IMR-90 (cell line): ENCODE data around the gene MRC1. TPM values are rescaled to one million over a fixed set of nuclear protein-coding genes. Genes with fewer than 3 reads are reported as not detected.

Source experiments
- ATAC-seq: fragments of 200-7000 bp; cut with Tn5 transposase; 2 replicates; pipeline ENCODE4 v1.9.1; 2020; ENCODE audit warnings: low read depth, mild to moderate bottlenecking, moderate library complexity
- BruUV-seq: library from RNA; stranded (reverse); fragments of 400-500 nt; replicated peaks from 2 replicates; lab custom pipeline; 2021; lab: Mats Ljungman, UMichigan
- CTCF ChIA-PET: fragments of 300-600 bp; formaldehyde crosslinking; extraction: SDS; loops from one replicate; lab custom pipeline; 2021; ENCODE audit warnings: antibody characterized with exemption; lab: Yijun Ruan, JAX
- POLR2A ChIA-PET: fragments of 300-600 bp; sonication (Branson Sonifier 250); formaldehyde crosslinking; loops from one replicate; lab custom pipeline; 2022; ENCODE audit warnings: antibody characterized with exemption; ENCODE audit not compliant: unreplicated experiment; lab: Charles Lee
- DNase-seq: peaks from one replicate; pipeline ENCODE4 v3.0.0; 2013
- H2AFZ ChIP-seq: replicated peaks from 2 replicates; pipeline ENCODE3; 2013; ENCODE audit warnings: low read length, mild to moderate bottlenecking; ENCODE audit not compliant: poor library complexity
- H2AK5ac ChIP-seq: 2 replicates; pipeline ENCODE4 v1.6.1; 2013; ENCODE audit warnings: low read depth, low read length, inconsistent platforms
- H2AK9ac ChIP-seq: replicated peaks from 2 replicates; pipeline ENCODE3; 2013; ENCODE audit warnings: mild to moderate bottlenecking, low read depth, low read length, moderate library complexity; ENCODE audit not compliant: poor library complexity
- H2BK120ac ChIP-seq: 2 replicates; pipeline ENCODE4 v1.6.1; 2013; ENCODE audit warnings: low read depth, low read length, inconsistent platforms
- H2BK15ac ChIP-seq: 3 replicates; pipeline ENCODE4 v1.6.1; 2013; ENCODE audit warnings: low read depth, low read length, inconsistent platforms
- H2BK20ac ChIP-seq: 2 replicates; pipeline ENCODE4 v1.6.1; 2013; ENCODE audit warnings: low read depth, mild to moderate bottlenecking, inconsistent platforms, low read length, moderate library complexity
- H2BK5ac ChIP-seq: 2 replicates; pipeline ENCODE4 v1.6.1; 2013; ENCODE audit warnings: mild to moderate bottlenecking, low read depth, low read length, inconsistent platforms; ENCODE audit not compliant: poor library complexity, severe bottlenecking
- H3K14ac ChIP-seq: replicated peaks from 2 replicates; pipeline ENCODE4 v1.6.1; 2013; ENCODE audit warnings: low read depth, low read length, inconsistent platforms
- H3K18ac ChIP-seq: 2 replicates; pipeline ENCODE4 v1.6.1; 2013; ENCODE audit warnings: low read depth, low read length, control low read depth
- H3K23ac ChIP-seq: 2 replicates; pipeline ENCODE4 v1.6.1; 2013; ENCODE audit warnings: low read depth, low read length, inconsistent platforms
- H3K27ac ChIP-seq: 2 replicates; pipeline ENCODE4 v1.5.1; 2013; ENCODE audit warnings: mild to moderate bottlenecking, control low read depth, low read length; ENCODE audit not compliant: insufficient read depth
- H3K27me3 ChIP-seq: 2 replicates; pipeline ENCODE4 v1.6.1; 2013; ENCODE audit warnings: low read length; ENCODE audit not compliant: control insufficient read depth, insufficient read depth
- H3K36me3 ChIP-seq: 2 replicates; pipeline ENCODE4 v1.6.1; 2013; ENCODE audit warnings: low read length, mixed read lengths; ENCODE audit not compliant: control insufficient read depth, insufficient read depth
- H3K4ac ChIP-seq: 2 replicates; pipeline ENCODE4 v1.6.1; 2013; ENCODE audit warnings: low read depth, low read length, inconsistent platforms
- H3K4me1 ChIP-seq: 2 replicates; pipeline ENCODE4 v1.6.1; 2013; ENCODE audit warnings: low read length, mixed read lengths; ENCODE audit not compliant: control insufficient read depth, insufficient read depth
- H3K4me2 ChIP-seq: 2 replicates; pipeline ENCODE4 v1.6.1; 2013; ENCODE audit warnings: low read depth, mild to moderate bottlenecking, control low read depth, low read length, moderate library complexity
- H3K4me3 ChIP-seq: 2 replicates; pipeline ENCODE4 v1.5.1; 2013; ENCODE audit warnings: low read depth, mild to moderate bottlenecking, control low read depth, low read length, moderate library complexity; ENCODE audit not compliant: insufficient read depth
- H3K56ac ChIP-seq: 2 replicates; pipeline ENCODE4 v1.6.1; 2013; ENCODE audit warnings: low read length, inconsistent platforms; ENCODE audit not compliant: insufficient read depth; ENCODE audit errors: extremely low read depth
- H3K79me1 ChIP-seq, 2 experiments: 2 replicates each; pipeline ENCODE4 v1.6.1; 2013; ENCODE audit warnings: low read length in 2 of 2, inconsistent platforms in 1 of 2, low read depth in 1 of 2
- H3K9ac ChIP-seq: 2 replicates; pipeline ENCODE4 v1.6.1; 2013; ENCODE audit warnings: low read depth, low read length, control low read depth
- H3K9me1 ChIP-seq: 2 replicates; pipeline ENCODE4 v1.6.1; 2013; ENCODE audit warnings: low read length, inconsistent platforms; ENCODE audit not compliant: insufficient read depth
- H3K9me3 ChIP-seq: 2 replicates; pipeline ENCODE4 v1.6.1; 2013; ENCODE audit warnings: low read length; ENCODE audit not compliant: control insufficient read depth, insufficient read depth
- H4K20me1 ChIP-seq: 2 replicates; pipeline ENCODE4 v1.6.1; 2013; ENCODE audit warnings: low read length, inconsistent platforms; ENCODE audit not compliant: insufficient read depth
- H4K5ac ChIP-seq: 2 replicates; pipeline ENCODE4 v1.6.1; 2013; ENCODE audit warnings: mild to moderate bottlenecking, low read depth, low read length, control low read depth
- H4K8ac ChIP-seq, 2 experiments: 2 replicates each; pipeline ENCODE4 v1.6.1; 2013; ENCODE audit warnings: low read depth in 2 of 2, low read length in 2 of 2, control low read depth in 1 of 2, inconsistent platforms in 1 of 2
- H4K91ac ChIP-seq: 2 replicates; pipeline ENCODE4 v1.6.1; 2013; ENCODE audit warnings: low read depth, low read length, inconsistent platforms; ENCODE audit not compliant: insufficient read depth
- BHLHE40 ChIP-seq: fragments of 150-350 bp; IDR thresholded peaks from 2 replicates; pipeline ENCODE4 v1.6.1; 2016; ENCODE audit warnings: mild to moderate bottlenecking, low read depth, low read length
- CEBPB ChIP-seq: IDR thresholded peaks from 2 replicates; pipeline ENCODE4 v1.6.1; 2012; ENCODE audit warnings: low read depth, low read length, improper control_type of control experiment
- CHD1 ChIP-seq: IDR thresholded peaks from 2 replicates; pipeline ENCODE4 v1.6.1; 2012; ENCODE audit warnings: low read depth, low read length, improper control_type of control experiment
- CTCF ChIP-seq: conservative IDR thresholded peaks from 2 replicates; pipeline ENCODE4 v1.5.1; 2012; ENCODE audit warnings: mild to moderate bottlenecking, low read depth, low read length, improper control_type of control experiment
- ELK1 ChIP-seq: fragments of 150-350 bp; IDR thresholded peaks from 2 replicates; pipeline ENCODE4 v1.6.1; 2016; ENCODE audit warnings: low read depth, mild to moderate bottlenecking, low read length, moderate library complexity, borderline replicate concordance
- FOS ChIP-seq: fragments of 150-350 bp; IDR thresholded peaks from 2 replicates; pipeline ENCODE4 v1.6.1; 2016; ENCODE audit warnings: low read depth, low read length
- MAFK ChIP-seq: IDR thresholded peaks from 2 replicates; pipeline ENCODE4 v1.6.1; 2012; ENCODE audit warnings: low read depth, low read length, improper control_type of control experiment
- MAZ ChIP-seq: IDR thresholded peaks from 2 replicates; pipeline ENCODE4 v1.6.1; 2012; ENCODE audit warnings: low read depth, mild to moderate bottlenecking, low read length, improper control_type of control experiment, moderate library complexity, borderline replicate concordance
- MXI1 ChIP-seq: IDR thresholded peaks from 2 replicates; pipeline ENCODE4 v1.6.1; 2012; ENCODE audit warnings: low read depth, mild to moderate bottlenecking, low read length, moderate library complexity, borderline replicate concordance
- NFE2L2 ChIP-seq: fragments of 150-350 bp; IDR thresholded peaks from 2 replicates; pipeline ENCODE4 v1.6.1; 2016; ENCODE audit warnings: low read depth, mild to moderate bottlenecking, low read length
- POLR2A ChIP-seq: IDR thresholded peaks from 2 replicates; pipeline ENCODE4 v1.6.1; 2012; ENCODE audit warnings: mild to moderate bottlenecking, low read depth, low read length
- RAD21 ChIP-seq: IDR thresholded peaks from 2 replicates; pipeline ENCODE4 v1.6.1; 2012; ENCODE audit warnings: low read length, improper control_type of control experiment
- RCOR1 ChIP-seq: IDR thresholded peaks from 2 replicates; pipeline ENCODE4 v1.6.1; 2012; ENCODE audit warnings: mild to moderate bottlenecking, low read length, improper control_type of control experiment; ENCODE audit not compliant: insufficient replicate concordance
- RFX5 ChIP-seq: IDR thresholded peaks from 2 replicates; pipeline ENCODE4 v1.8.0; 2012; ENCODE audit warnings: low read depth, mild to moderate bottlenecking, low read length, moderate library complexity
- SMC3 ChIP-seq: fragments of 150-350 bp; IDR thresholded peaks from 2 replicates; pipeline ENCODE4 v1.6.1; 2016; ENCODE audit warnings: low read depth, mild to moderate bottlenecking, antibody characterized with exemption, low read length, moderate library complexity
- USF2 ChIP-seq: fragments of 150-350 bp; IDR thresholded peaks from 2 replicates; pipeline ENCODE4 v1.6.1; 2017; ENCODE audit warnings: mild to moderate bottlenecking, antibody characterized with exemption, low read length, low read depth
- WGBS, 2 experiments: methylation state at CpG; one replicate each; pipeline versions ENCODE4 v1.1.5 to v1.1.7; 2013; ENCODE audit warnings: missing lambda C conversion rate in 2 of 2; ENCODE audit not compliant: insufficient read length in 1 of 2; ENCODE audit errors: extremely low coverage in 2 of 2; 5-methylcytosine and 5-hydroxymethylcytosine counted together
- dilution Hi-C: fragments of 300-500 bp; cut with HindIII; formaldehyde crosslinking; loops from one replicate; pipeline ENCODE4 v1.14.3; 2018; ENCODE audit warnings: low sequenced_read_pairs; ENCODE audit not compliant: unreplicated experiment
- in situ Hi-C: fragments of 300-500 bp; cut with MboI; formaldehyde crosslinking; loops from 3 replicates; pipeline ENCODE4 v1.14.3; 2019; ENCODE audit warnings: low sequenced_read_pairs, inconsistent platforms, mixed read lengths
- intact Hi-C: fragments of 100-400 bp; cut with micrococcal nuclease; formaldehyde crosslinking; loops from 2 replicates; pipeline ENCODE4 v1.10.0; 2022
- polyA plus RNA-seq, 3 experiments: library from polyadenylated mRNA; depleted of rRNA; stranded (reverse); fragments of >200 nt; gene quantifications; 2 replicates each; pipeline ENCODE4 v1.2.3, GENCODE V29; 2012; ENCODE audit warnings: low replicate concordance in 1 of 3
- total RNA-seq: library from RNA; depleted of rRNA; stranded (reverse); fragments of >200 nt; gene quantifications from 2 replicates; pipeline ENCODE4 v1.2.3, GENCODE V29; 2012

Gene MRC1
- total and polyA plus RNA-seq, 2 of the 4 experiments (the other 2 are of a cell fraction): not detected

GRCh38 chr10:17867056-17867455 lies 57.9 kb downstream of the MRC1 start:
- Histone ChIP-seq H2BK5ac (no peak overlapping the region), H2AFZ (no peak overlapping the region), H3K23ac (no peak overlapping the region), H2AK5ac (no peak overlapping the region), H3K9me1 (no peaks in the 10 kb centered on the region), H2BK20ac (no peak overlapping the region), H4K8ac (no peak overlapping the region), H4K20me1 (no peaks in the 10 kb centered on the region), H3K18ac (no peak overlapping the region), H3K4me2 (no peak overlapping the region), H3K27ac (no peak overlapping the region), H3K4me1 (no peaks in the 10 kb centered on the region), H4K91ac (no peak overlapping the region), H2BK15ac (no peak overlapping the region), H2BK120ac (no peak overlapping the region), H3K9me3 (no peaks in the 10 kb centered on the region), H3K14ac (no peak overlapping the region), H2AK9ac (no peak overlapping the region), H3K4ac (no peak overlapping the region), H3K36me3 (no peaks in the 10 kb centered on the region), H3K4me3 (no peak overlapping the region), H3K56ac (no peak overlapping the region), H3K79me1 (no peaks in the 10 kb centered on the region), H3K27me3 (peaks cover 29% of the 10 kb centered on the region), H4K5ac (no peak overlapping the region), H3K9ac (no peak overlapping the region)
- ChIA-PET CTCF (no interaction called here), POLR2A (no interaction called here)
- ATAC-seq (no peak), DNase-seq (no peak)
- dilution Hi-C loops: no loop called here
- 62% methylated on average over 1 of the region's 2 CpGs; no CpG with 5 or more reads in 1 of the 2 experiments for WGBS, 2 experiments
- intact Hi-C loops: no loop called here
- in situ Hi-C loops: no loop called here
- TF ChIP-seq MAZ (no peak), SMC3 (no peak), CHD1 (no peak), FOS (no peak), POLR2A (no peak), RAD21 (no peak), CEBPB (no peak), MXI1 (no peak), USF2 (no peak), MAFK (no peak), CTCF (no peak), BHLHE40 (no peak), ELK1 (no peak), RCOR1 (no peak), RFX5 (no peak), NFE2L2 (no peak)
- no TSS peak for BruUV-seq
